H9 (cell line): Measurements from ENCODE around the gene PRSS1. TPM values are rescaled to one million over a fixed set of nuclear protein-coding genes. Genes with fewer than 3 reads are reported as not detected.
A peak's percentile ranks its signal among the peaks of the same experiment; 100 is the strongest.

Experiments used
- DNase-seq: peaks from one replicate; pipeline ENCODE4 v3.0.0-alpha.2; 2017
- H2AFZ ChIP-seq: one replicate; pipeline ENCODE4 v1.6.1; 2013; ENCODE audit warnings: mild to moderate bottlenecking, low read length, control low read depth, moderate library complexity
- H2AK5ac ChIP-seq: 2 replicates; pipeline ENCODE4 v1.6.1; 2013; ENCODE audit warnings: low read length, control low read depth, mixed read lengths; ENCODE audit not compliant: insufficient read length
- H2BK120ac ChIP-seq: one replicate; pipeline ENCODE4 v1.6.1; 2013; ENCODE audit warnings: low read depth, mild to moderate bottlenecking, low read length, control low read depth, inconsistent platforms; ENCODE audit not compliant: poor library complexity, severe bottlenecking
- H2BK12ac ChIP-seq: 2 replicates; pipeline ENCODE4 v1.6.1; 2013; ENCODE audit warnings: low read length, control low read depth, mixed read lengths, low read depth; ENCODE audit not compliant: insufficient read length
- H2BK15ac ChIP-seq: 2 replicates; pipeline ENCODE4 v1.6.1; 2013; ENCODE audit warnings: low read depth, low read length, control low read depth
- H2BK20ac ChIP-seq: one replicate; pipeline ENCODE4 v1.6.1; 2013; ENCODE audit warnings: low read depth, mild to moderate bottlenecking, low read length, control low read depth, inconsistent platforms; ENCODE audit not compliant: poor library complexity, severe bottlenecking
- H2BK5ac ChIP-seq: 2 replicates; pipeline ENCODE4 v1.6.1; 2013; ENCODE audit warnings: low read length, control low read depth, mixed read lengths; ENCODE audit not compliant: insufficient read length
- H3K14ac ChIP-seq: 2 replicates; pipeline ENCODE4 v1.6.1; 2013; ENCODE audit warnings: low read length, control low read depth; ENCODE audit not compliant: insufficient read depth
- H3K18ac ChIP-seq: 2 replicates; pipeline ENCODE4 v1.6.1; 2013; ENCODE audit warnings: low read depth, mild to moderate bottlenecking, mixed read lengths, low read length, control low read depth; ENCODE audit not compliant: insufficient read length
- H3K23ac ChIP-seq: 2 replicates; pipeline ENCODE4 v1.6.1; 2013; ENCODE audit warnings: low read length, control low read depth, mixed read lengths, low read depth; ENCODE audit not compliant: insufficient read length
- H3K23me2 ChIP-seq: 2 replicates; pipeline ENCODE4 v1.6.1; 2013; ENCODE audit warnings: low read depth, mild to moderate bottlenecking, mixed read lengths, low read length, control low read depth; ENCODE audit not compliant: insufficient read length, poor library complexity, severe bottlenecking
- H3K27ac ChIP-seq: 2 replicates; pipeline ENCODE4 v1.5.1; 2013; ENCODE audit warnings: low read length, control low read depth, mixed read lengths, low read depth; ENCODE audit not compliant: insufficient read length
- H3K27me3 ChIP-seq: 2 replicates; pipeline ENCODE4 v1.6.1; 2013; ENCODE audit warnings: low read length, control low read depth, inconsistent platforms; ENCODE audit not compliant: insufficient read depth
- H3K4ac ChIP-seq: 2 replicates; pipeline ENCODE4 v1.6.1; 2013; ENCODE audit warnings: low read depth, mild to moderate bottlenecking, control low read depth, inconsistent platforms, low read length, moderate library complexity
- H3K4me1 ChIP-seq: 2 replicates; pipeline ENCODE4 v1.6.1; 2013; ENCODE audit warnings: low read length, control low read depth, inconsistent platforms; ENCODE audit not compliant: insufficient read depth
- H3K4me2 ChIP-seq: 2 replicates; pipeline ENCODE4 v1.6.1; 2013; ENCODE audit warnings: low read length, control low read depth, mixed read lengths; ENCODE audit not compliant: insufficient read length, insufficient read depth
- H3K56ac ChIP-seq: 2 replicates; pipeline ENCODE4 v1.6.1; 2013; ENCODE audit warnings: low read depth, mild to moderate bottlenecking, mixed read lengths, low read length, control low read depth; ENCODE audit not compliant: insufficient read length
- H3K79me1 ChIP-seq: 2 replicates; pipeline ENCODE4 v1.6.1; 2013; ENCODE audit warnings: low read depth, mild to moderate bottlenecking, moderate library complexity, low read length, control low read depth, inconsistent platforms; ENCODE audit not compliant: insufficient read depth, poor library complexity, severe bottlenecking
- H3K79me2 ChIP-seq: 2 replicates; pipeline ENCODE4 v1.6.1; 2013; ENCODE audit warnings: low read length, control low read depth, inconsistent platforms; ENCODE audit not compliant: insufficient read depth
- H3K9ac ChIP-seq: 2 replicates; pipeline ENCODE4 v1.6.1; 2013; ENCODE audit warnings: low read length, control low read depth, mixed read lengths; ENCODE audit not compliant: insufficient read length; ENCODE audit errors: extremely low read depth
- H3K9me3 ChIP-seq: one replicate; pipeline ENCODE4 v1.6.1; 2013; ENCODE audit warnings: low read depth, low read length, inconsistent platforms; ENCODE audit not compliant: control insufficient read depth
- H3T11ph ChIP-seq: one replicate; pipeline ENCODE4 v1.6.1; 2013; ENCODE audit warnings: mild to moderate bottlenecking, low read length, control low read depth, inconsistent platforms
- H4K20me1 ChIP-seq: one replicate; pipeline ENCODE4 v1.6.1; 2013; ENCODE audit not compliant: control insufficient read depth, insufficient read length, insufficient read depth
- H4K5ac ChIP-seq: 2 replicates; pipeline ENCODE4 v1.6.1; 2013; ENCODE audit warnings: low read depth, mild to moderate bottlenecking, mixed read lengths, low read length, control low read depth; ENCODE audit not compliant: insufficient read length
- H4K8ac ChIP-seq: replicated peaks from 2 replicates; pipeline ENCODE4 v1.6.1; 2013; ENCODE audit warnings: low read length, control low read depth, mixed read lengths, low read depth; ENCODE audit not compliant: insufficient read length
- H4K91ac ChIP-seq: 2 replicates; pipeline ENCODE4 v1.6.1; 2013; ENCODE audit warnings: low read depth, mild to moderate bottlenecking, moderate library complexity, mixed read lengths, low read length, control low read depth; ENCODE audit not compliant: insufficient read length
- H3K27ac Mint-ChIP-seq, 3 experiments: 2 replicates in 2 of 3; 3 replicates in 1 of 3; pipeline ENCODE4 v1.8.0; 2020 to 2021; ENCODE audit warnings: mixed read lengths in 3 of 3, mild to moderate bottlenecking in 1 of 3, moderate library complexity in 1 of 3
- H3K27me3 Mint-ChIP-seq: 2 replicates; pipeline ENCODE4 v1.8.0; 2021; ENCODE audit warnings: low read depth, mild to moderate bottlenecking, moderate library complexity, mixed read lengths
- H3K36me3 Mint-ChIP-seq, 3 experiments: 2 replicates in 2 of 3; 3 replicates in 1 of 3; pipeline ENCODE4 v1.8.0; 2020 to 2021; ENCODE audit warnings: low read depth in 3 of 3, mixed read lengths in 3 of 3; ENCODE audit not compliant: insufficient read depth in 1 of 3
- H3K4me1 Mint-ChIP-seq, 2 experiments: 2 replicates each; pipeline ENCODE4 v1.8.0; 2020; ENCODE audit warnings: mixed read lengths in 2 of 2
- H3K4me3 Mint-ChIP-seq, 2 experiments: 2 replicates in 1 of 2; 3 replicates in 1 of 2; pipeline ENCODE4 v1.8.0; 2020 to 2021; ENCODE audit warnings: mild to moderate bottlenecking in 2 of 2, mixed read lengths in 2 of 2, moderate library complexity in 1 of 2
- H3K9me3 Mint-ChIP-seq, 2 experiments: 2 replicates in 1 of 2; 3 replicates in 1 of 2; pipeline ENCODE4 v1.8.0; 2020; ENCODE audit warnings: mild to moderate bottlenecking in 2 of 2, mixed read lengths in 2 of 2, moderate library complexity in 1 of 2
- WGBS: extraction: QIAGEN DNeasy Blood & Tissue Kit; methylation state at CpG from one replicate; pipeline ENCODE4 v1.1.7; 2013; ENCODE audit warnings: missing lambda C conversion rate, low lambda C conversion rate, mixed read lengths; ENCODE audit not compliant: insufficient read length; ENCODE audit errors: extremely low coverage; 5-methylcytosine and 5-hydroxymethylcytosine counted together
- total RNA-seq: library from RNA; stranded (reverse); gene quantifications from 2 replicates; pipeline ENCODE4 v1.2.1, GENCODE V29; 2021
- TF ChIP-seq, protein P1 (sequence below): fragments of 200-600 bp; sonication (generic); conservative IDR thresholded peaks from 3 replicates; pipeline ENCODE4 v1.8.0; 2021; ENCODE audit warnings: antibody characterized with exemption, mild to moderate bottlenecking

The PRSS1 gene
- total RNA-seq, 1 experiment from 2014 or later, result not detected

GRCh38 chr7:142801601-142802295 is 52.5 kb downstream of the PRSS1 start:
- no peaks in the 10 kb centered on the region; the same call in 1 of the 2 replicates for H3K4me1 ChIP-seq
- no peak overlapping the region for H3K23ac ChIP-seq
- no peak overlapping the region for H3K9ac ChIP-seq
- no peak overlapping the region for H2BK12ac ChIP-seq
- H3K27ac ChIP-seq, result no peak overlapping the region
- no peak overlapping the region for H3K4me3 Mint-ChIP-seq
- H3K18ac ChIP-seq, result no peak overlapping the region
- no peak overlapping the region for H2BK20ac ChIP-seq
- no peak overlapping the region for H4K91ac ChIP-seq
- no peak overlapping the region for H3K56ac ChIP-seq
- H3K4me2 ChIP-seq, result no peak overlapping the region
- DNase-seq, result peak; percentile 7
- no peak overlapping the region for H3T11ph ChIP-seq
- H2BK15ac ChIP-seq, result no peak overlapping the region
- H3K9me3 Mint-ChIP-seq, result no peaks in the 10 kb centered on the region
- H4K8ac ChIP-seq, result no peak overlapping the region
- no peaks in the 10 kb centered on the region for H3K79me2 ChIP-seq
- H3K23me2 ChIP-seq, result peaks cover 8% of the 10 kb centered on the region
- peaks cover 88% of the 10 kb centered on the region for H3K27me3 Mint-ChIP-seq
- TF ChIP-seq, protein P1, sequence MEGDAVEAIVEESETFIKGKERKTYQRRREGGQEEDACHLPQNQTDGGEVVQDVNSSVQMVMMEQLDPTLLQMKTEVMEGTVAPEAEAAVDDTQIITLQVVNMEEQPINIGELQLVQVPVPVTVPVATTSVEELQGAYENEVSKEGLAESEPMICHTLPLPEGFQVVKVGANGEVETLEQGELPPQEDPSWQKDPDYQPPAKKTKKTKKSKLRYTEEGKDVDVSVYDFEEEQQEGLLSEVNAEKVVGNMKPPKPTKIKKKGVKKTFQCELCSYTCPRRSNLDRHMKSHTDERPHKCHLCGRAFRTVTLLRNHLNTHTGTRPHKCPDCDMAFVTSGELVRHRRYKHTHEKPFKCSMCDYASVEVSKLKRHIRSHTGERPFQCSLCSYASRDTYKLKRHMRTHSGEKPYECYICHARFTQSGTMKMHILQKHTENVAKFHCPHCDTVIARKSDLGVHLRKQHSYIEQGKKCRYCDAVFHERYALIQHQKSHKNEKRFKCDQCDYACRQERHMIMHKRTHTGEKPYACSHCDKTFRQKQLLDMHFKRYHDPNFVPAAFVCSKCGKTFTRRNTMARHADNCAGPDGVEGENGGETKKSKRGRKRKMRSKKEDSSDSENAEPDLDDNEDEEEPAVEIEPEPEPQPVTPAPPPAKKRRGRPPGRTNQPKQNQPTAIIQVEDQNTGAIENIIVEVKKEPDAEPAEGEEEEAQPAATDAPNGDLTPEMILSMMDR, result no peak
- peaks cover 7 to 10% (median 7%) of the 10 kb centered on the region in 3 experiments for H3K36me3 Mint-ChIP-seq
- no CpG with 5 or more reads among the region's 8 CpGs for WGBS
- no peaks in the 10 kb centered on the region for H4K20me1 ChIP-seq
- H3K27ac Mint-ChIP-seq, result no peak overlapping the region
- no peak overlapping the region for H2AK5ac ChIP-seq
- no peak overlapping the region for H2AFZ ChIP-seq
- no peak overlapping the region for H3K14ac ChIP-seq
- no peaks in the 10 kb centered on the region for H3K9me3 ChIP-seq
- no peak overlapping the region for H3K4ac ChIP-seq
- no peak overlapping the region for H4K5ac ChIP-seq
- no peaks in the 10 kb centered on the region for H3K79me1 ChIP-seq
- H2BK120ac ChIP-seq, result no peak overlapping the region
- no peak overlapping the region for H2BK5ac ChIP-seq
- peaks cover 30 to 35% of the 10 kb centered on the region in 2 experiments for H3K4me1 Mint-ChIP-seq
- peaks cover 15% of the 10 kb centered on the region; the same call in 1 of the 2 replicates for H3K27me3 ChIP-seq
